ENCODE measurements around the gene RFFL.
A peak's percentile ranks its signal among the peaks of the same experiment; 100 is the strongest.

Gene RFFL

DNA sequence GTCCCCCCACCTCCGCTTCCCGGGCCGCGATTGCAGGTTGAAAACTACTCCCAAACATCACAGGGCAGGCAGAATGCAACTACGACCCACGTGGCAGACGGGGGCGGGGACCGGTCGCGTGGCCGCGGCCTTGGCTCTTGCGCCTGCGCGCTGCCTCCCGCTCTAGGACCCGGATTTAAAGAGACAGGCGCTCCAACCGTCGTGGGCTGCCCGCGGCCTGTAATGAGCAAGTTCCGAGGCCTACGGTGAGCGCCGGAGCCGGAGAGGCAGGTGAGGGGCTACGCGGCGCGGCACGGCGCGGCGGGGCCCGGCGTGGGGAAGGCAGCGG is 83.2 kb downstream of the RFFL start, which contains the start of gene LIG3:
LIG3 (plus strand) TSS at position 160 of the 328 bp plus-strand sequence. CDS start 2,494 bp downstream, outside the sequence.
- DNase-seq (ENCODE audit: insufficient read length, low spot score) = peak; percentile 95
- FAIRE-seq = peak; percentile 98

DNA sequence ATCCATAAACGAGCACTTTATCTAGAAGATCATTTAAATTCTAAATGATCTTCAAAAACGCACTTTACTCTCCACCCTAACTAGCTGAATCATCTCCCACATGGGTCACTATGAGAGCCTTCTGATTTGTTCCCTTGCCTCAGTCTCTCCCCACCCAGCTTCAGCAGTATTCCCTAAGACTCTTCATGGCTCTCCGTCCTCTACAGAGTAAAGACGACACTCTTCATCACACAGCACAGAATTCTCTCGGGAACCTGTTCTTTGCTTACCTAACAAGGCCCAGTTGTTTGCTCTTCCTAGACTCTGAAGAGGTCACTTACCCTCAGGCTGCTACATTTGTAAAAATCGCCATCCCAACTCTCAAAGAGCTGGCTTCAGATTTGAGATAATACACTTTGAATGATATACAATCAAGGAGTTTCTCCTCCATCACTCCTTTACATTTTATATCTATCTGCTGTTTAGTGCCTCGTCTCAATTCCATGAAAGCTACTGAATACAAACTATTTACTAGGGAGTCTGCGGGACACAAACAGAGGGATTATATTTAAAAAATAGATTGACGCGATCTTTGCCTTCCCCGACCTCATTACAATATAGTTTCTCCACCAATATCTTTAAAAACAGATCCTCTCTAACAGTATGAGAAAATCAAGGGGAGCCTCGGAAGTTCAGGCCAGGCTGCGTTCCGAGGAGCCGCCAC is 83.7 kb downstream of the RFFL start:
- no peak for FAIRE-seq

GRCh38 chr17:34979153-34979552 is 84.4 kb downstream of the RFFL start:
- FAIRE-seq (peak; percentile 31), DNase-seq (ENCODE audit: insufficient read length, low spot score) (no peak)

More for the DNA sequence above, 83.7 kb downstream of the RFFL start:
- DNase-seq (ENCODE audit: insufficient read length, low spot score) = no peak

DNA sequence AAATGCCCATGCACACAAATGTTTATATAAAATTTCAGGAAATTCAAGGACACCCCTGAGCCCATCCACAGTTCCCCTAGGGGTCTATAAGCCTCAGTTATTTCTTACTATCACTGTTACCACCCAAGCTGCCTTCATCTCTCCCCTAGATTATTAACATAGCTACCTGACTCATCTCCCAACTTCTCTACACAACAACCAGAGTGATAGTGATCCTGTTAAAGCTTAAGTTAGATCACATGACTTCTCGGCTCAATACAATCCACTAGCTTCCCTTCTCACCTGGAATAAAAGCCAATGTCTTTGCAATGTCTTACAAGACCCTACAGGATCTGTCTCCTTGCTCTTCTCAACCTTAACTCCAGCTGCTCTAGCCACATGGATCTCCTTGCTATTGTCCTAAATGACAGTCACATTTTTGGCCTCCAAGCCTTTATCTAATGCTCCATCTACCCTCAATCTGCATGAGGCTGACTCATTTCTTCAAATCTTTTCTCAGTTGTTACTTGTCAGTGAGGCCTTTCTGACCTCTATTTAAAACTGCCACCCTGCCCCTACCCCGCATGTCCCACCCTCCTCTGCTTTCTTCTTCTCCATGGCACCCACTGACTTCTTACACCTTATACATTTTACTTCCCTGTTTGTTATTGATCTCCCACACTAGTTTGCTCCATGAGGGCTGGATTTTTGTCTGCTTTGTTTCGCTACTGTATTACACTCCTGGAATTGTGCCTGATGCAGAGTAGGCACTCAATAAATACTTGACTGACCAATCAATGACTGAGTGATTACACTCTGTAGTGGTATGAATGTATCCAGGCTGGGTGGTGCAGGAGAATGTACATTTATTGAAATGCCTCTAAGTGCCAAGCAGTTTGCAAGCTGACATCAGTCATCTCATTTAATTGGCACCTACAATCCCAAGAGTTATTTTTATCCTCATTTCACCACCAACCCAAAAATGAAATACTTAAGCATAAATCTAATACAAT is 88.4 kb downstream of the RFFL start:
- DNase-seq (ENCODE audit: insufficient read length, low spot score) = no peak
- FAIRE-seq = no peak

DNA sequence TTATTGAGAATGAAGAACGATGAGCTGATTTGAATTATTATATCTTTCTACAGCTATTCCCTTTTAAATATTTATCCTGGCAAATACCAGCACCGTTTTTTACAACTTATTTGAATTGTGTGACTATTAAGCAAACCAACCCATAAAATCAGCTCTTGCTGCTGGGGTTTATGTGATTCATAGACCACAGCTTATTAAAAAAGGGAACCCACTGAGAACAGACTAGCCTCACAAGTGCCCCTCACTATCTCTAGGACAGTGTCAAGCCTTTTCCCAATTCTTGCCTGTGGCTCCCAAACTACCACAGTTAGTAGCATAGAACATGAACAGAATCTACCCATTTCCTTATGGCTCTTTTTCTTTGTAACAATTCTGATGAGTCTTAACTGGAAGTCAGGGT is 89.3 kb downstream of the RFFL start:
- no peak for FAIRE-seq

GRCh38 chr17:34961093-34961911 is 102.2 kb downstream of the RFFL start, which contains the start of the genes CCT6B and ZNF830:
TSS of gene CCT6B (minus strand) at chr17:34961460. CDS start at chr17:34961393, 67 bp downstream.
TSS of gene ZNF830 (plus strand) at chr17:34961540. CDS start at chr17:34961567, 27 bp downstream.
- DNase-seq (ENCODE audit: insufficient read length, low spot score) (peak; percentile 75), FAIRE-seq (peak; percentile 97)

More for the DNA sequence above, 89.3 kb downstream of the RFFL start:
- no peak for DNase-seq (ENCODE audit: insufficient read length, low spot score)

DNA sequence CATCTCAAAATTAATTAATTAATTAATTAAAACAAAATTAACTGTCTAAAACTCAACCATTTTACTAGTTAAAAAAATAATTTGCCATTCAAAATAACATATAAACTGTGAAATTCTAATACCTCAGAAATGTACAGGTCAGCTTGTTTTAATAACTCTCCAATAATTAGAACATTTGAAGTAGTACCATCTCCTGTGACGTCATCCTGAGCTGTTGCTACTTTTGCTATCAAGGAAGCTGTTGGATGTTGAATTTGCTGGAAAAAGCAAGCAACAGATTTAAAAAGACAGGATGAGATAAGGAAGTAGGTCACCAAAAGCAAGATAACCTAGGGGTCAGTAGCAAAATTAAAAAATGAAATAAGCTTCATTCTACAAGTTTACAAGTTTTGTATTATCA is 105.1 kb downstream of the RFFL start:
- no peak for DNase-seq (ENCODE audit: insufficient read length, low spot score)
- FAIRE-seq = no peak

All from GM19239 (cell line).